ENCODE results near the gene SLC2A9. TPM values are rescaled to one million over a fixed set of nuclear protein-coding genes. Genes with fewer than 3 reads are reported as not detected.

The SLC2A9 gene
- total and polyA plus RNA-seq, 2 of the 4 experiments (the other 2 are of a cell fraction), result 0.72 to 2.1 TPM

- Histone ChIP-seq H3K9me1 (ENCODE audit: insufficient read depth, low read length) (no peaks in the 10 kb centered on the region), H2BK15ac (ENCODE audit: low read depth, low read length) (no peak overlapping the region), H3K4ac (ENCODE audit: low read depth, low read length) (no peak overlapping the region), H3K56ac (ENCODE audit: extremely low read depth, insufficient read depth, low read length) (no peak overlapping the region), H2AK9ac (replicated peaks; ENCODE audit: low read depth, low read length, poor library complexity) (no peak overlapping the region), H3K27me3 (ENCODE audit: control insufficient read depth, insufficient read depth, low read length) (no peaks in the 10 kb centered on the region), H4K91ac (ENCODE audit: insufficient read depth, low read depth, low read length) (no peak overlapping the region), H2BK20ac (ENCODE audit: low read depth, low read length) (no peak overlapping the region), H3K23ac (ENCODE audit: low read depth, low read length) (no peak overlapping the region), H4K5ac (ENCODE audit: low read depth, low read length) (no peak overlapping the region), H4K8ac (ENCODE audit: low read depth in 2 of 2, low read length in 2 of 2) (no peak overlapping the region), H3K9ac (ENCODE audit: low read depth, low read length) (no peak overlapping the region), H3K36me3 (ENCODE audit: control insufficient read depth, insufficient read depth, low read length) (no peaks in the 10 kb centered on the region), H3K14ac (replicated peaks; ENCODE audit: low read depth, low read length) (no peak overlapping the region), H4K20me1 (ENCODE audit: insufficient read depth, low read length) (no peaks in the 10 kb centered on the region), H2AK5ac (ENCODE audit: low read depth, low read length) (no peak overlapping the region), H2BK120ac (ENCODE audit: low read depth, low read length) (no peak overlapping the region), H3K27ac (ENCODE audit: insufficient read depth, low read length) (no peak overlapping the region), H3K4me3 (ENCODE audit: insufficient read depth, low read depth, low read length) (no peak overlapping the region), H3K4me2 (ENCODE audit: low read depth, low read length) (no peak overlapping the region), H3K4me1 (ENCODE audit: control insufficient read depth, insufficient read depth, low read length) (no peaks in the 10 kb centered on the region), H3K9me3 (ENCODE audit: control insufficient read depth, insufficient read depth, low read length) (peaks cover 13% of the 10 kb centered on the region), H2AFZ (replicated peaks; ENCODE audit: low read length, poor library complexity) (no peak overlapping the region), H3K18ac (ENCODE audit: low read depth, low read length) (no peak overlapping the region), H3K79me1 (ENCODE audit: low read depth in 1 of 2, low read length in 2 of 2) (no peaks in the 10 kb centered on the region), H2BK5ac (ENCODE audit: low read depth, low read length, poor library complexity, severe bottlenecking) (no peak overlapping the region)
- CTCF ChIA-PET, result no interaction called here
- WGBS, 2 experiments (ENCODE audit: extremely low coverage in 2 of 2, insufficient read length in 1 of 2), result 94% methylated on average over 2 of the region's 5 CpGs; no CpG with 5 or more reads in 1 of the 2 experiments
- no peak for DNase-seq
- BruUV-seq (replicated peaks), result no TSS peak
- POLR2A ChIA-PET (ENCODE audit: unreplicated experiment), result no interaction called here
- TF ChIP-seq USF2 (IDR thresholded peaks at IDR 0.05; ENCODE audit: low read depth, low read length) (no peak), SMC3 (IDR thresholded peaks at IDR 0.05; ENCODE audit: low read depth, low read length) (no peak), RCOR1 (IDR thresholded peaks at IDR 0.05; ENCODE audit: insufficient replicate concordance, low read length) (no peak), CEBPB (IDR thresholded peaks at IDR 0.05; ENCODE audit: low read depth, low read length) (no peak), RAD21 (IDR thresholded peaks at IDR 0.05; ENCODE audit: low read length) (no peak), MAZ (IDR thresholded peaks at IDR 0.05; ENCODE audit: borderline replicate concordance, low read depth, low read length) (no peak), RFX5 (IDR thresholded peaks at IDR 0.05; ENCODE audit: low read depth, low read length) (no peak), FOS (IDR thresholded peaks at IDR 0.05; ENCODE audit: low read depth, low read length) (no peak), ELK1 (IDR thresholded peaks at IDR 0.05; ENCODE audit: borderline replicate concordance, low read depth, low read length) (no peak), CTCF (conservative IDR thresholded peaks at IDR 0.05; ENCODE audit: low read depth, low read length) (no peak)
- in situ Hi-C loops (cut with MboI; ENCODE audit: low sequenced_read_pairs), result no loop called here
- ATAC-seq (ENCODE audit: low read depth), result no peak
- intact Hi-C loops (cut with micrococcal nuclease), result no loop called here
- dilution Hi-C loops (cut with HindIII; ENCODE audit: low sequenced_read_pairs, unreplicated experiment), result no loop called here
Observed at GRCh38 chr4:9833421-9833820, 187.9 kb downstream of the SLC2A9 start.
